DMS53 treated with DMSO at 0.1 percent for 48 hours (cell line): ENCODE results near the gene SLC46A1.
A peak's percentile ranks its signal among the peaks of the same experiment; 100 is the strongest.
"Not testable (repeated sequence)": the region's sequence is repeated elsewhere in the genome, so short reads cannot be mapped to it uniquely, and the experiment has no call there.

Experiments
- DNase-seq: peaks from one replicate; lab custom pipeline; 2025; ENCODE audit not compliant: unreplicated experiment; lab: John Stamatoyannopoulos, UW

SLC46A1 gene

GRCh38 chr17:28405632-28406472 lies at the start of gene SLC46A1:
TSS of gene SLC46A1 (minus strand) at chr17:28406212. CDS start at chr17:28406114, 98 bp downstream.
- peak; percentile 33 for DNase-seq

DNA sequence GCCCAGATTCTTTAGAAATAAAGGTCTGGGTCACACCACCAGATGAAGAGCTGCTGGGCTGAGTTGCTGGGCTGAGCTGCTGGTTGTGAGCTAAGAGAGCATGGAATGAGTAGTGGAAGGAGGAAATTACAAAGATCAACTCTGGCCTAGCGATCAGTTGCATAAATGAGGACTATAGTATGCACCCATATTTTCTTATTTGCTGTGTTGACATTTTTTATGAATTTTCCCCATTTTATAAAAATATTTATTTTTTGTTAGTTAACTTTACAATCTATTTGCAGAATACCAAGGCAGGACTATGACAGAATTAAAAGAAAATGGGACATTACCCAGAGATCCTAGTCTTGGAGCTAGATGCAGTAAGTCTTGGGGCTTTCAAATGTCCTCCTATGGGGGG lies 43.8 kb upstream of the SLC46A1 start:
- DNase-seq: no peak

DNA sequence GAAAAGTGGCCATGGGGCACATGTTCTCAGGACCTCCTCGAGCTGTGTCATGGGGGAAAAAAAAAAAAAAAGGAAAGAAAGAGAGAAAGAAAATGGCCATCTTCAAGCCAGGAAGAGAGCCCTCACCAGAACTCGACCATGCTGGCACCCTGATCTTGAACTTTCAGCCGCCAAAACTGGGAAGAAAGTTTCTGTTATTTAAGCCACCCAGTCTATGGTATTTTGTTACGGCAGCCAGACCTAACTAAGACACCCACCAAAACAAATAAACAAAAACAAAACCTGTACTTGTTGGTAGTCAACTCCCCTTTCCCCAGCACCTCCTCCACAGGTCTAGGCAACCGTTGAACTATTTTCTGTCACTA lies 41.4 kb upstream of the SLC46A1 start:
- no peak for DNase-seq

- DNase-seq: no peak
These were observed 40.8 kb upstream of the SLC46A1 start for GRCh38 chr17:28446716-28447395.

DNA sequence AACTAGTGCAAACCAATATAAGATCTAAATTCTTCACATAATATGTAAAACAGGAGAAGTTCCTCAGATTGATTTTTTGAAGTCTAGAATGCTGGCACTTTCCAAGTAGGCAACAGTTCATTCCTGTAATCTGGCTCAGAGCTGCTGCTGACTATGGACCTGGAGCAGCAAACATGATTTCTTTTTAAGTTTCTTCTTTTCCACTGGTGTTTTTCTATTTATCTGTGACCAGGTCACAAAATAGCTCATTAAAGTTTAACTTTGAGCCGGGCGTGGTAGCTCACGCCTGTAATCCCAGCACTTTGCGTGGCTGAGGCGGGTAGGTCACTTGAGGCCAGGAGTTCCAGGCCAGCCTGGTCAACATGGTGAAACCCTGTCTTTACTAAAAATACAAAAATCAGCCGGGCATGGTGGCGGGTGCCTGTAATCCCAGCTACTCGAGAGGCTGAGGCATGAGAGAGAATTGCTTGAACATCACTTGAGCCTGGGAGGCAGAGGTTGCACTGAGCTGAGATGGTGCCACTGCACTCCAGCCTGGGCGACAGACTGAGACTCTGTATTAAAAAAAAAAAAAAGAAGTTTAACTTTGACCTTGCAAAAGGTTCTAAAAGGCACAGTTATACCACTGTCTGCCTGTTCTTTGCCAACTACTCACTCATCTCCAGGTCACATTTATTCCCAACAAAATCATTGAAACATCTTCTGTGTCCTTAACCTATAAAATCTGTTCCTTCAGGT lies 38.1 kb upstream of the SLC46A1 start:
- no peak for DNase-seq

GRCh38 chr17:28434326-28434725 lies 28.3 kb upstream of the SLC46A1 start:
- not testable (repeated sequence) for DNase-seq

- no peak for DNase-seq
These were observed 27.7 kb upstream of the SLC46A1 start for GRCh38 chr17:28433721-28434120.

DNA sequence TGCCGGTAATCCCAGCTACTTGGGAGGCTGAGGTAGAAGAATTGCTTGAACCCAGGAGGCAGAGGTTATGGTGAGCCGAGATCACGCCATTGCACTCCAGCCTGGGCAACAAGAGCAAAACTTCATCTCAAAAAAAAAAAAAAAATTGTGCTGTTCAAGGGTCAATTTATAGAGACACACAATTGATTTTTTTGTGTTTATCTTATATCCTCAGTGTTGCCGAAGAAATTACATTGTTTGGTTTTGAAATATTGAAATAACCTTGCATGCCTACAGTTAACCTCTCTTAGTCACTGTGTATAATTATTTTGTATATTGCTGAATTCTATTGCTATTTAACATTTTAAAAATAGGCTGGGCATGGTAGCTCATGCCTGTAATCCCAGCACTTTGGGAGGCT lies 22.0 kb upstream of the SLC46A1 start:
- not testable (repeated sequence) for DNase-seq

DNA sequence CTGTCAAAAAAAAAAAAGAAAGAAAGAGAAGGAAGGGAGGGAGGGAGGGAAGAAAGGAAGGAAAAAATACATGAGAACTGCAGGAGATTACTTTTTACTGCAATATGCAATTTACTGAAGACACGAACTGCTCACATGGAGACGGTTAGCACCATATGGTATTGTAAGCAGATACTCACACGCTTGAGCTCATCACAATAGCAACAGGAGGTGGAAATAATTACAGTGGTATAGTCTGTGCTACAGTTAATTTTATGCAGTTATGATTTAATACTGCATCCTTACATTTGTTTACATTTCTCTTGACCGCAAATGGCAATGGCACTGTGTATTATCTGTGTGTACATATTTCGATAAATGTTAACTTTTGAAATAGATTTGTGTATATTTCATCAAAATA lies 21.4 kb upstream of the SLC46A1 start:
- no peak for DNase-seq

DNA sequence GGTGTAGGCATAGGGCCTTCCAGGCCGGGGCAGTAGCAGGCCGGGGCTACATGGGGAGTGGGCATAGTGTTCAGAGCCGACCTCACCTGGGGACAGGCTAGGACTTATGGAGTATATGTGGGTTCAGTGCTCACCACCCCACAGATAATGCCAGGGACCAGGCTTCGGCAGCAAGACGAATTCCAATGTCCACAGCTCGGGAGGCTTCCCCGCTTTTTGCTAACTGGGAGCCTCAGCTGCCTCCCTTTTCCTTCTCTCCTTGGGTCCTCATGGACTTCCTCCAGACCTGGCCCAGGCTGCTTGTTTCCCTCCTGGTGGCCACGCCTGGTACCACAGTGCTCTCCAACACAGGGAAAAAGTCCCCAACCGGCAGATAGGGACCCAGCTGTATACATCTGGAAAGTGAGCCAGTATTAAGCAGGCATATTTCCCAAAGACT lies 20.1 kb upstream of the SLC46A1 start:
- DNase-seq: no peak

DNA sequence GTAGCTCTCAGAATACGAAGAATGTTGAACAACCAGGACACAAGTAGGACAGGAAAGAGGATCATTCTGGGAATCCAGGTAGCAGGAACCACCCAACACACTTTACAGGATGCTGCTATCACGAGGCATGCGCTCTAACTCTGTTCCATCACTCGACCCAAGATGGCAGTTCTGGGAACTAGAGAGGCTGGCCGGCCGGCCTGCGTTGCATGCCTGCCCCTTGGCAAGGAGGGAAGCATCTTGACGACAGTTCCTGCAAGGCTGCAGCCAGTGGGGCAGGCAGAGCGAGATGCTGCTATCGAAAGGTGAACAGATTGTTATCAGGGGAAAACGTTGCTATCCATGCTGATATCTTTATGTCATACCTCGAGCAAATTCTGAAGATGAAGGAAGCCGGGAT lies 19.2 kb upstream of the SLC46A1 start:
- no peak for DNase-seq

- DNase-seq: peak; percentile 56
These were observed 15.8 kb upstream of the SLC46A1 start for GRCh38 chr17:28421787-28422305.

DNA sequence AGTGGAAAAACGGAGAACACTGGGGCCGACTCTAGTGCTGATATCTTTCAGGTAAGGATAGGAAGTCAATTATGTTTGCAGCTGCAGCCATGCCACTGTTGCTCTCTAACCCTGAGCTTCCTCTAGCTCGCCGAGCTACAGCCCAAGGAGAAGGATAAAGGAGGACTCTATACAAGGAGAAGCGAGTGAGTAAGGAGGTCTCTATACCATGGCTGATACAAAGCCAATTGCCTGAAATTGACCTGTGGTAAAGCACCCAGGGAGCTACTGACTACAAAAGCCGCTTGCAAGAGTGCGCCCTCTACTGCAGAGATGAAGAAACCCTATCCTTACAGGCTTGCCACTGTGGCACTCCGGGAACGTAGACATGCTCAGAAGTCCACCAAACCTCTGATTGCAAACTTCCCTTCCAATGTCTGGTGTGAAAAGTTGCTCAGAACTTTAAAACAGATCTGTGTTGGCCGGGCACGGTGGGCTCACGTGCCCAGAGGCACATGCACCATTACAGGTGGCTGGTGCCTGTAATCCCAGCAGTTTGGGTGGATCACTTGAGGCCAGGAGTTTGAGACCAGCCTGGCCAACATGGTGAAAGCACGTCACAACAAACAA lies 10.8 kb upstream of the SLC46A1 start:
- DNase-seq: peak; percentile 65

- DNase-seq: no peak
These were observed 9.9 kb upstream of the SLC46A1 start for GRCh38 chr17:28415886-28416285.

- DNase-seq: no peak
These were observed 7.8 kb upstream of the SLC46A1 start for GRCh38 chr17:28413804-28414203.

- DNase-seq: no peak
These were observed 6.1 kb upstream of the SLC46A1 start for GRCh38 chr17:28412099-28412498.

DNA sequence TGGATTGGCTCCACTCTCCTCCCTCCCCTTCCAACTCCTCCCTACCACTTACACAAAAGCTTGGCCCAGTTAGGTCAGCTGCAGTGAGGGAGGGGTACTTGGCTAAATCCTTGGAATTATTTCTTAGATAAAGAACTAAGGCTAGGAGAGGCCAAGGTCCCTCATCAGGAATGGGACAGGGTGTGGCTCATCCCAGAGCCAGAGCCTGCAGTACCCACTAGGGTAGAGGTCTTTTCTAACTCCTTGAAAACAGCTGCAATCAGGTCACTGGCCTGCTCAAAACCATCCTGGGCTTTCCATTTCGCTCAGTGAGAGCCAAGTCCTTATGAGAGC lies 1.9 kb upstream of the SLC46A1 start:
- no peak for DNase-seq

DNA sequence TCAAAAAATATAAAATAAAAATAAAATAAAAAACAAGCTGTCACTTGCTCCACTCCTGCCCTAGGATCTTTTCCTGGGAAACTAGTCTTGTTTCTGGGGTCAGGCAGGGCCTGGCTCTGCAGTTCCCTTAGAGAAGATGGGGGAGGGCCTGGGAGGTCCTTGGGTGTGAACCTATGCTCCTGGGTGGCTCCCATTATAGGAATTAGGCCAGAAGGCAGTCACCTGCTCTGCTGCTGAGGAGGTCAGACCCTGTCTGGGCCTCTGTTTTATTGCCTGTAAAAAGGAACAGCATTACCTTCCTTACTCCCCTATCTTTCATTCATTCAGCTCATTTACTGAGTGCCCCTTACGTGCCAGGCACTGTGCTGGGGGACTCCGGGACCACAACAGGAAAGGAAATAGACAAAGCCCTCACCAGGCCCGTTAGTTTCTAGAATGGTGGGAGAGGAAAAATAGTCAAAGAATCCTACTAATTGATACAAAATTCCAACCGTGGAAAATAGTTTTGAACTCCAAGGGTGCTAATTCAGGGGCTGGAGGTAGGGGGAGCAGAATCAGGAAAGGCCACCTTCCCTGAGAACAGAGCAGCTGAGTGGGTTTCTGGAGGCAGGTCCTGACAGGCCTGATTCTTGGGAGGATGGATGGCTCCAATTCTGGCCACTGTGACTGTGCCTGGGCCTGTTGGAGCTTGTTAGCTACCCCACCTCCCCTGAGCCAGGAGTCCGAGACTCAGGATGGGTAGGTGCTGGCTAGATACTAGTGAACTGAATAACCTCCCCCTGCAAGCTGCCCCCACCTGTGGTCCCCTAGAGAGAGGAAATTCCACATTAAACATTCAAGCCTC lies 1.3 kb upstream of the SLC46A1 start:
- DNase-seq: no peak

GRCh38 chr17:28406473-28406814 lies 432 bp upstream of the SLC46A1 start:
- peak; percentile 33 for DNase-seq

GRCh38 chr17:28404812-28405570 lies 1.0 kb downstream of the SLC46A1 start:
- DNase-seq: no peak
